IMR-90 (cell line): Measurements from ENCODE around the gene BLVRB.

ENCODE experiments used
- FOS ChIP-seq: fragments of 150-350 bp; IDR thresholded peaks from 2 replicates; pipeline ENCODE4 v1.6.1; 2016; ENCODE audit warnings: low read depth, low read length
- RAD21 ChIP-seq: IDR thresholded peaks from 2 replicates; pipeline ENCODE4 v1.6.1; 2012; ENCODE audit warnings: low read length, improper control_type of control experiment
- RFX5 ChIP-seq: IDR thresholded peaks from 2 replicates; pipeline ENCODE4 v1.8.0; 2012; ENCODE audit warnings: low read depth, mild to moderate bottlenecking, low read length, moderate library complexity
- TF ChIP-seq, protein P1 (sequence below): conservative IDR thresholded peaks from 2 replicates; pipeline ENCODE4 v1.5.1; 2012; ENCODE audit warnings: mild to moderate bottlenecking, low read depth, low read length, improper control_type of control experiment
- TF ChIP-seq, protein P2 (sequence below): fragments of 150-350 bp; IDR thresholded peaks from 2 replicates; pipeline ENCODE4 v1.6.1; 2017; ENCODE audit warnings: mild to moderate bottlenecking, antibody characterized with exemption, low read length, low read depth

DNA sequence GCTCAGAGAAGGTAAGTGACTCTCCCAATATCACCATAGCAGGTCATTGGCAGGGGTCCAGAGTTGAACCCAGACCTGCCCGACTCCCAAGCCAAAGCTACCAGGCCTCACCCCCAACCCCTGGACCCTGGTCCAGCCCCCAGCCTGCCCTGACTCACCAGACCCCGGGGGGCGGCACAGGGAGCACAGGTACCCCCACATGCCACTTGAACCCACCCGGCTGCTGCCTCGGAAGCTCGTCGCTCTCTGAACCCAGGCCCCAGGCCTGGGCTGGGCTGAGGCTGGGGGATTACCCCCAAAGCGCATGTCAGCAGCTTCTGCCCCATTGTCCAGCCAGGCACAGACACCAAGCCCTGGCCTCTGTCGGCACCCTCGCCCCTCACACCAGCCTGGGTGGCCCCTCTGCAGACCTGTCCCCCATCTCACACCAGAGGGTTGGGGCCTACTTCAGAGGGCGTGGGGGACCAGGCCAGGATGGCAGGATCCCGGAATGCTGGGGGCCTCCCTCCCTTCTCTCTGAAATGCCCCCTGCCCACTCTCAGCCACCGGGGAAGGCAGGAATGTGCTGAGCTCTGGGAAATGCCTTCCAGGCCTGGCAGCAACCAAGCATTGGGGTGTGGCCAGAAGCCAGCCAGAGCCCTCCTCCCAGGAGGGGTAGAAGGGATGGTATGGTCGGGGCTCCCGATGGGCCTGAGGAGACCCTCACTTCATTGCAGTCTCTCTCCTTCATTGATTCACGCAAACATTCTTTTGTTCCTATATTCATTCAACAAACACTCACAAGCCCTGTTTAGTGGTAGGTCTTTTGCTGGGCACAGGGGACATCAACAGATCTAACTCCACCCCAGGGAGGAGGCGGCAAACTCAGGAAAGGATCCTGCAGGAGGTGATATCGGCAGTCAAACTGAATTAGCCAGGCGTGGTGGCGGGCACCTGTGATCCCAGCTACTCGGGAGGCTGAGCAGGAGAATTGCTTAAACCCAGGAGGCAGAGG, 50.7 kb downstream of the BLVRB start:
- TF ChIP-seq, protein P1, sequence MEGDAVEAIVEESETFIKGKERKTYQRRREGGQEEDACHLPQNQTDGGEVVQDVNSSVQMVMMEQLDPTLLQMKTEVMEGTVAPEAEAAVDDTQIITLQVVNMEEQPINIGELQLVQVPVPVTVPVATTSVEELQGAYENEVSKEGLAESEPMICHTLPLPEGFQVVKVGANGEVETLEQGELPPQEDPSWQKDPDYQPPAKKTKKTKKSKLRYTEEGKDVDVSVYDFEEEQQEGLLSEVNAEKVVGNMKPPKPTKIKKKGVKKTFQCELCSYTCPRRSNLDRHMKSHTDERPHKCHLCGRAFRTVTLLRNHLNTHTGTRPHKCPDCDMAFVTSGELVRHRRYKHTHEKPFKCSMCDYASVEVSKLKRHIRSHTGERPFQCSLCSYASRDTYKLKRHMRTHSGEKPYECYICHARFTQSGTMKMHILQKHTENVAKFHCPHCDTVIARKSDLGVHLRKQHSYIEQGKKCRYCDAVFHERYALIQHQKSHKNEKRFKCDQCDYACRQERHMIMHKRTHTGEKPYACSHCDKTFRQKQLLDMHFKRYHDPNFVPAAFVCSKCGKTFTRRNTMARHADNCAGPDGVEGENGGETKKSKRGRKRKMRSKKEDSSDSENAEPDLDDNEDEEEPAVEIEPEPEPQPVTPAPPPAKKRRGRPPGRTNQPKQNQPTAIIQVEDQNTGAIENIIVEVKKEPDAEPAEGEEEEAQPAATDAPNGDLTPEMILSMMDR, result no peak
- TF ChIP-seq, protein P2, sequence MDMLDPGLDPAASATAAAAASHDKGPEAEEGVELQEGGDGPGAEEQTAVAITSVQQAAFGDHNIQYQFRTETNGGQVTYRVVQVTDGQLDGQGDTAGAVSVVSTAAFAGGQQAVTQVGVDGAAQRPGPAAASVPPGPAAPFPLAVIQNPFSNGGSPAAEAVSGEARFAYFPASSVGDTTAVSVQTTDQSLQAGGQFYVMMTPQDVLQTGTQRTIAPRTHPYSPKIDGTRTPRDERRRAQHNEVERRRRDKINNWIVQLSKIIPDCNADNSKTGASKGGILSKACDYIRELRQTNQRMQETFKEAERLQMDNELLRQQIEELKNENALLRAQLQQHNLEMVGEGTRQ, result no peak
- no peak for TF ChIP-seq RFX5
- no peak for TF ChIP-seq RAD21
- no peak for TF ChIP-seq FOS
